Activated naive CD8-positive, alpha-beta T cell treated with anti-CD3 and anti-CD28 coated beads for 36 hours (primary cell): Measurements from ENCODE around the gene SIX1. TPM values are rescaled to one million over a fixed set of nuclear protein-coding genes. Genes with fewer than 3 reads are reported as not detected.

Experiments used
- DNase-seq: peaks from one replicate; pipeline ENCODE4 v3.0.0; 2021
- H3K27ac Mint-ChIP-seq: one replicate; pipeline ENCODE4 v1.8.0; 2022; ENCODE audit warnings: mild to moderate bottlenecking, moderate library complexity, mixed read lengths
- H3K27me3 Mint-ChIP-seq: one replicate; pipeline ENCODE4 v1.8.0; 2022; ENCODE audit warnings: mild to moderate bottlenecking, mixed read lengths
- H3K36me3 Mint-ChIP-seq: one replicate; pipeline ENCODE4 v1.8.0; 2021; ENCODE audit warnings: mild to moderate bottlenecking, mixed read lengths
- H3K4me1 Mint-ChIP-seq: one replicate; pipeline ENCODE4 v1.8.0; 2021; ENCODE audit warnings: mixed read lengths
- H3K4me3 Mint-ChIP-seq: one replicate; pipeline ENCODE4 v1.8.0; 2022; ENCODE audit warnings: mild to moderate bottlenecking, moderate library complexity, mixed read lengths
- H3K9me3 Mint-ChIP-seq: one replicate; pipeline ENCODE4 v1.8.0; 2022; ENCODE audit warnings: mixed read lengths
- total RNA-seq, 2 experiments: library from RNA; stranded (reverse); gene quantifications; one replicate each; pipeline ENCODE4 v1.2.3, GENCODE V29; 2021

Gene SIX1
- total RNA-seq, 2 experiments from 2014 or later = not detected

GRCh38 chr14:60658909-60659585, 9.8 kb upstream of the SIX1 start:
- peaks cover 100% of the 10 kb centered on the region for H3K27me3 Mint-ChIP-seq
- no peak for DNase-seq

GRCh38 chr14:60658211-60658690, 9.0 kb upstream of the SIX1 start:
- Mint-ChIP-seq H3K36me3 (no peaks in the 10 kb centered on the region), H3K27me3 (peaks cover 100% of the 10 kb centered on the region), H3K4me3 (peak overlapping the region; percentile 69), H3K9me3 (no peaks in the 10 kb centered on the region), H3K27ac (no peak overlapping the region), H3K4me1 (peaks cover 35% of the 10 kb centered on the region)
- DNase-seq = no peak

More at GRCh38 chr14:60658909-60659585, 9.8 kb upstream of the SIX1 start:
- Mint-ChIP-seq H3K36me3 (no peaks in the 10 kb centered on the region), H3K4me1 (peaks cover 28% of the 10 kb centered on the region), H3K4me3 (no peak overlapping the region), H3K9me3 (no peaks in the 10 kb centered on the region), H3K27ac (no peak overlapping the region)

GRCh38 chr14:60657456-60658210, 8.4 kb upstream of the SIX1 start:
- Mint-ChIP-seq H3K27ac (no peak overlapping the region), H3K4me3 (peak overlapping the region; percentile 69), H3K27me3 (peaks cover 100% of the 10 kb centered on the region), H3K36me3 (no peaks in the 10 kb centered on the region), H3K4me1 (peaks cover 38% of the 10 kb centered on the region), H3K9me3 (no peaks in the 10 kb centered on the region)
- no peak for DNase-seq

GRCh38 chr14:60656686-60657455, 7.6 kb upstream of the SIX1 start:
- H3K9me3 Mint-ChIP-seq = no peaks in the 10 kb centered on the region
- H3K36me3 Mint-ChIP-seq = no peaks in the 10 kb centered on the region
- no peak overlapping the region for H3K27ac Mint-ChIP-seq
- H3K4me3 Mint-ChIP-seq = peak overlapping the region; percentile 69
- DNase-seq = peak; percentile 46
- peaks cover 44% of the 10 kb centered on the region for H3K4me1 Mint-ChIP-seq
- H3K27me3 Mint-ChIP-seq = peaks cover 100% of the 10 kb centered on the region

- H3K27me3 Mint-ChIP-seq = peaks cover 100% of the 10 kb centered on the region
- no peak overlapping the region for H3K27ac Mint-ChIP-seq
- DNase-seq = no peak
- H3K4me3 Mint-ChIP-seq = peak overlapping the region; percentile 67
- peaks cover 48% of the 10 kb centered on the region for H3K4me1 Mint-ChIP-seq
- no peaks in the 10 kb centered on the region for H3K9me3 Mint-ChIP-seq
- no peaks in the 10 kb centered on the region for H3K36me3 Mint-ChIP-seq
These were observed 6.8 kb upstream of the SIX1 start for GRCh38 chr14:60655898-60656685.

- Mint-ChIP-seq H3K4me3 (peak overlapping the region; percentile 67), H3K36me3 (no peaks in the 10 kb centered on the region), H3K9me3 (no peaks in the 10 kb centered on the region), H3K27me3 (peaks cover 100% of the 10 kb centered on the region), H3K4me1 (peaks cover 49% of the 10 kb centered on the region), H3K27ac (no peak overlapping the region)
- no peak for DNase-seq
These were observed 6.0 kb upstream of the SIX1 start for GRCh38 chr14:60655119-60655897.

- Mint-ChIP-seq H3K27me3 (peaks cover 100% of the 10 kb centered on the region), H3K36me3 (no peaks in the 10 kb centered on the region), H3K9me3 (no peaks in the 10 kb centered on the region), H3K27ac (no peak overlapping the region), H3K4me3 (no peak overlapping the region), H3K4me1 (peaks cover 56% of the 10 kb centered on the region)
- DNase-seq = no peak
These were observed 5.1 kb upstream of the SIX1 start for GRCh38 chr14:60654334-60654821.

- Mint-ChIP-seq H3K4me1 (peaks cover 55% of the 10 kb centered on the region), H3K4me3 (peak overlapping the region; percentile 37), H3K36me3 (no peaks in the 10 kb centered on the region), H3K27me3 (peaks cover 97% of the 10 kb centered on the region), H3K9me3 (no peaks in the 10 kb centered on the region), H3K27ac (no peak overlapping the region)
- DNase-seq = no peak
These were observed 4.5 kb upstream of the SIX1 start for GRCh38 chr14:60653701-60654161.

- Mint-ChIP-seq H3K4me1 (peaks cover 57% of the 10 kb centered on the region), H3K4me3 (peak overlapping the region; percentile 37), H3K27ac (no peak overlapping the region), H3K9me3 (no peaks in the 10 kb centered on the region), H3K27me3 (peaks cover 97% of the 10 kb centered on the region), H3K36me3 (no peaks in the 10 kb centered on the region)
- no peak for DNase-seq
These were observed 3.7 kb upstream of the SIX1 start for GRCh38 chr14:60652674-60653651.

GRCh38 chr14:60651796-60652673, 2.8 kb upstream of the SIX1 start:
- no peaks in the 10 kb centered on the region for H3K9me3 Mint-ChIP-seq
- peaks cover 97% of the 10 kb centered on the region for H3K27me3 Mint-ChIP-seq
- H3K4me3 Mint-ChIP-seq = no peak overlapping the region
- H3K36me3 Mint-ChIP-seq = no peaks in the 10 kb centered on the region
- DNase-seq = no peak
- no peak overlapping the region for H3K27ac Mint-ChIP-seq
- H3K4me1 Mint-ChIP-seq = peaks cover 61% of the 10 kb centered on the region

- no peak for DNase-seq
- H3K4me3 Mint-ChIP-seq = no peak overlapping the region
- H3K27ac Mint-ChIP-seq = no peak overlapping the region
- no peaks in the 10 kb centered on the region for H3K36me3 Mint-ChIP-seq
- H3K9me3 Mint-ChIP-seq = no peaks in the 10 kb centered on the region
- H3K4me1 Mint-ChIP-seq = peaks cover 61% of the 10 kb centered on the region
- H3K27me3 Mint-ChIP-seq = peaks cover 97% of the 10 kb centered on the region
These were observed 2.0 kb upstream of the SIX1 start for GRCh38 chr14:60651086-60651795.
